H9 (cell line): ENCODE data around the gene APOBEC3A. TPM values are rescaled to one million over a fixed set of nuclear protein-coding genes. Genes with fewer than 3 reads are reported as not detected.

Experiments
- DNase-seq: peaks from one replicate; pipeline ENCODE4 v3.0.0-alpha.2; 2017
- H2AFZ ChIP-seq: one replicate; pipeline ENCODE4 v1.6.1; 2013; ENCODE audit warnings: mild to moderate bottlenecking, low read length, control low read depth, moderate library complexity
- H2AK5ac ChIP-seq: 2 replicates; pipeline ENCODE4 v1.6.1; 2013; ENCODE audit warnings: low read length, control low read depth, mixed read lengths; ENCODE audit not compliant: insufficient read length
- H2BK120ac ChIP-seq: one replicate; pipeline ENCODE4 v1.6.1; 2013; ENCODE audit warnings: low read depth, mild to moderate bottlenecking, low read length, control low read depth, inconsistent platforms; ENCODE audit not compliant: poor library complexity, severe bottlenecking
- H2BK12ac ChIP-seq: 2 replicates; pipeline ENCODE4 v1.6.1; 2013; ENCODE audit warnings: low read length, control low read depth, mixed read lengths, low read depth; ENCODE audit not compliant: insufficient read length
- H2BK15ac ChIP-seq: 2 replicates; pipeline ENCODE4 v1.6.1; 2013; ENCODE audit warnings: low read depth, low read length, control low read depth
- H2BK20ac ChIP-seq: one replicate; pipeline ENCODE4 v1.6.1; 2013; ENCODE audit warnings: low read depth, mild to moderate bottlenecking, low read length, control low read depth, inconsistent platforms; ENCODE audit not compliant: poor library complexity, severe bottlenecking
- H2BK5ac ChIP-seq: 2 replicates; pipeline ENCODE4 v1.6.1; 2013; ENCODE audit warnings: low read length, control low read depth, mixed read lengths; ENCODE audit not compliant: insufficient read length
- H3K14ac ChIP-seq: 2 replicates; pipeline ENCODE4 v1.6.1; 2013; ENCODE audit warnings: low read length, control low read depth; ENCODE audit not compliant: insufficient read depth
- H3K18ac ChIP-seq: 2 replicates; pipeline ENCODE4 v1.6.1; 2013; ENCODE audit warnings: low read depth, mild to moderate bottlenecking, mixed read lengths, low read length, control low read depth; ENCODE audit not compliant: insufficient read length
- H3K23ac ChIP-seq: 2 replicates; pipeline ENCODE4 v1.6.1; 2013; ENCODE audit warnings: low read length, control low read depth, mixed read lengths, low read depth; ENCODE audit not compliant: insufficient read length
- H3K23me2 ChIP-seq: 2 replicates; pipeline ENCODE4 v1.6.1; 2013; ENCODE audit warnings: low read depth, mild to moderate bottlenecking, mixed read lengths, low read length, control low read depth; ENCODE audit not compliant: insufficient read length, poor library complexity, severe bottlenecking
- H3K27ac ChIP-seq: 2 replicates; pipeline ENCODE4 v1.5.1; 2013; ENCODE audit warnings: low read length, control low read depth, mixed read lengths, low read depth; ENCODE audit not compliant: insufficient read length
- H3K27me3 ChIP-seq: 2 replicates; pipeline ENCODE4 v1.6.1; 2013; ENCODE audit warnings: low read length, control low read depth, inconsistent platforms; ENCODE audit not compliant: insufficient read depth
- H3K4ac ChIP-seq: 2 replicates; pipeline ENCODE4 v1.6.1; 2013; ENCODE audit warnings: low read depth, mild to moderate bottlenecking, control low read depth, inconsistent platforms, low read length, moderate library complexity
- H3K4me1 ChIP-seq: 2 replicates; pipeline ENCODE4 v1.6.1; 2013; ENCODE audit warnings: low read length, control low read depth, inconsistent platforms; ENCODE audit not compliant: insufficient read depth
- H3K4me2 ChIP-seq: 2 replicates; pipeline ENCODE4 v1.6.1; 2013; ENCODE audit warnings: low read length, control low read depth, mixed read lengths; ENCODE audit not compliant: insufficient read length, insufficient read depth
- H3K56ac ChIP-seq: 2 replicates; pipeline ENCODE4 v1.6.1; 2013; ENCODE audit warnings: low read depth, mild to moderate bottlenecking, mixed read lengths, low read length, control low read depth; ENCODE audit not compliant: insufficient read length
- H3K79me1 ChIP-seq: 2 replicates; pipeline ENCODE4 v1.6.1; 2013; ENCODE audit warnings: low read depth, mild to moderate bottlenecking, moderate library complexity, low read length, control low read depth, inconsistent platforms; ENCODE audit not compliant: insufficient read depth, poor library complexity, severe bottlenecking
- H3K79me2 ChIP-seq: 2 replicates; pipeline ENCODE4 v1.6.1; 2013; ENCODE audit warnings: low read length, control low read depth, inconsistent platforms; ENCODE audit not compliant: insufficient read depth
- H3K9ac ChIP-seq: 2 replicates; pipeline ENCODE4 v1.6.1; 2013; ENCODE audit warnings: low read length, control low read depth, mixed read lengths; ENCODE audit not compliant: insufficient read length; ENCODE audit errors: extremely low read depth
- H3K9me3 ChIP-seq: one replicate; pipeline ENCODE4 v1.6.1; 2013; ENCODE audit warnings: low read depth, low read length, inconsistent platforms; ENCODE audit not compliant: control insufficient read depth
- H3T11ph ChIP-seq: one replicate; pipeline ENCODE4 v1.6.1; 2013; ENCODE audit warnings: mild to moderate bottlenecking, low read length, control low read depth, inconsistent platforms
- H4K20me1 ChIP-seq: one replicate; pipeline ENCODE4 v1.6.1; 2013; ENCODE audit not compliant: control insufficient read depth, insufficient read length, insufficient read depth
- H4K5ac ChIP-seq: 2 replicates; pipeline ENCODE4 v1.6.1; 2013; ENCODE audit warnings: low read depth, mild to moderate bottlenecking, mixed read lengths, low read length, control low read depth; ENCODE audit not compliant: insufficient read length
- H4K8ac ChIP-seq: replicated peaks from 2 replicates; pipeline ENCODE4 v1.6.1; 2013; ENCODE audit warnings: low read length, control low read depth, mixed read lengths, low read depth; ENCODE audit not compliant: insufficient read length
- H4K91ac ChIP-seq: 2 replicates; pipeline ENCODE4 v1.6.1; 2013; ENCODE audit warnings: low read depth, mild to moderate bottlenecking, moderate library complexity, mixed read lengths, low read length, control low read depth; ENCODE audit not compliant: insufficient read length
- H3K27ac Mint-ChIP-seq, 3 experiments: 2 replicates in 2 of 3; 3 replicates in 1 of 3; pipeline ENCODE4 v1.8.0; 2020 to 2021; ENCODE audit warnings: mixed read lengths in 3 of 3, mild to moderate bottlenecking in 1 of 3, moderate library complexity in 1 of 3
- H3K27me3 Mint-ChIP-seq: 2 replicates; pipeline ENCODE4 v1.8.0; 2021; ENCODE audit warnings: low read depth, mild to moderate bottlenecking, moderate library complexity, mixed read lengths
- H3K36me3 Mint-ChIP-seq, 3 experiments: 2 replicates in 2 of 3; 3 replicates in 1 of 3; pipeline ENCODE4 v1.8.0; 2020 to 2021; ENCODE audit warnings: low read depth in 3 of 3, mixed read lengths in 3 of 3; ENCODE audit not compliant: insufficient read depth in 1 of 3
- H3K4me1 Mint-ChIP-seq, 2 experiments: 2 replicates each; pipeline ENCODE4 v1.8.0; 2020; ENCODE audit warnings: mixed read lengths in 2 of 2
- H3K4me3 Mint-ChIP-seq, 2 experiments: 2 replicates in 1 of 2; 3 replicates in 1 of 2; pipeline ENCODE4 v1.8.0; 2020 to 2021; ENCODE audit warnings: mild to moderate bottlenecking in 2 of 2, mixed read lengths in 2 of 2, moderate library complexity in 1 of 2
- H3K9me3 Mint-ChIP-seq, 2 experiments: 2 replicates in 1 of 2; 3 replicates in 1 of 2; pipeline ENCODE4 v1.8.0; 2020; ENCODE audit warnings: mild to moderate bottlenecking in 2 of 2, mixed read lengths in 2 of 2, moderate library complexity in 1 of 2
- WGBS: extraction: QIAGEN DNeasy Blood & Tissue Kit; methylation state at CpG from one replicate; pipeline ENCODE4 v1.1.7; 2013; ENCODE audit warnings: missing lambda C conversion rate, low lambda C conversion rate, mixed read lengths; ENCODE audit not compliant: insufficient read length; ENCODE audit errors: extremely low coverage; 5-methylcytosine and 5-hydroxymethylcytosine counted together
- total RNA-seq: library from RNA; stranded (reverse); gene quantifications from 2 replicates; pipeline ENCODE4 v1.2.1, GENCODE V29; 2021
- TF ChIP-seq, protein P1 (sequence below): fragments of 200-600 bp; sonication (generic); conservative IDR thresholded peaks from 3 replicates; pipeline ENCODE4 v1.8.0; 2021; ENCODE audit warnings: antibody characterized with exemption, mild to moderate bottlenecking

The APOBEC3A gene
- total RNA-seq, 1 experiment from 2014 or later, result not detected

DNA sequence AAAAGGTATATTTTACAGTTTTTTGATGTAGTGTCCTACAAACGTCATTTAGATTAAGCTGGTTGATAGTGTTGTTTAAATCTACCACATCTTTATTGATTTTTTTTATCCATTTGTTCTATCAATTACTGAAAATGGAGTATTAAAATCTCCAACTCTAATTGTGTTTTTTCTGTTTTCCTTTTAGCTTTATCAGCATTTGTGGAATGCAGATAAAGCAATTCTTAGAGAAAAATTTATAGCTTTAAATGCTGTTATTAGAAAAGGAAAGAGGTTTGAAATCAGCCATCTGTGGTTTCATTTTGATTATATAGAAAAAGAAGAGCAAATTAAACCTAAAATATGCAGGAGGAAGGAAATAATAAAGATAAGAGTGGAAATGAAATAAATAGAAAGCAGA is 46.0 kb upstream of the APOBEC3A start:
- Histone ChIP-seq H3K79me2 (no peaks in the 10 kb centered on the region), H3K18ac (no peak overlapping the region)
- no CpG with 5 or more reads among the region's 1 CpG for WGBS

More for the DNA sequence above, 46.0 kb upstream of the APOBEC3A start:
- Mint-ChIP-seq H3K27me3 (peaks cover 44% of the 10 kb centered on the region), H3K4me1 (peaks cover 0 to 2% of the 10 kb centered on the region in 2 experiments; a peak in 1 of 4 replicates), H3K27ac (no peak overlapping the region), H3K4me3 (no peak overlapping the region), H3K9me3 (peaks cover 7 to 22% of the 10 kb centered on the region in 2 experiments; a peak in 4 of 5 replicates), H3K36me3 (peaks cover 0 to 3% (median 0%) of the 10 kb centered on the region in 3 experiments; a peak in 2 of 7 replicates)
- H3K9ac ChIP-seq, result no peak overlapping the region
- H2BK5ac ChIP-seq, result no peak overlapping the region
- H3K9me3 ChIP-seq, result no peaks in the 10 kb centered on the region
- no peak overlapping the region for H4K91ac ChIP-seq
- no peak overlapping the region for H3K14ac ChIP-seq
- DNase-seq, result no peak
- H4K20me1 ChIP-seq, result no peaks in the 10 kb centered on the region
- H2BK15ac ChIP-seq, result no peak overlapping the region
- H3K4me1 ChIP-seq, result no peaks in the 10 kb centered on the region
- no peak overlapping the region for H3K56ac ChIP-seq
- no peaks in the 10 kb centered on the region for H3K27me3 ChIP-seq
- no peak overlapping the region for H2AFZ ChIP-seq
- H4K8ac ChIP-seq, result no peak overlapping the region
- no peak overlapping the region for H2AK5ac ChIP-seq
- H3K4me2 ChIP-seq, result no peak overlapping the region
- no peak overlapping the region for H2BK120ac ChIP-seq
- no peak overlapping the region for H3T11ph ChIP-seq
- H4K5ac ChIP-seq, result no peak overlapping the region
- no peak overlapping the region for H2BK12ac ChIP-seq
- no peak overlapping the region for H2BK20ac ChIP-seq
- no peaks in the 10 kb centered on the region for H3K23me2 ChIP-seq
- no peak overlapping the region for H3K23ac ChIP-seq
- H3K79me1 ChIP-seq, result no peaks in the 10 kb centered on the region
- no peak overlapping the region for H3K4ac ChIP-seq
- no peak overlapping the region for H3K27ac ChIP-seq
- TF ChIP-seq, protein P1, sequence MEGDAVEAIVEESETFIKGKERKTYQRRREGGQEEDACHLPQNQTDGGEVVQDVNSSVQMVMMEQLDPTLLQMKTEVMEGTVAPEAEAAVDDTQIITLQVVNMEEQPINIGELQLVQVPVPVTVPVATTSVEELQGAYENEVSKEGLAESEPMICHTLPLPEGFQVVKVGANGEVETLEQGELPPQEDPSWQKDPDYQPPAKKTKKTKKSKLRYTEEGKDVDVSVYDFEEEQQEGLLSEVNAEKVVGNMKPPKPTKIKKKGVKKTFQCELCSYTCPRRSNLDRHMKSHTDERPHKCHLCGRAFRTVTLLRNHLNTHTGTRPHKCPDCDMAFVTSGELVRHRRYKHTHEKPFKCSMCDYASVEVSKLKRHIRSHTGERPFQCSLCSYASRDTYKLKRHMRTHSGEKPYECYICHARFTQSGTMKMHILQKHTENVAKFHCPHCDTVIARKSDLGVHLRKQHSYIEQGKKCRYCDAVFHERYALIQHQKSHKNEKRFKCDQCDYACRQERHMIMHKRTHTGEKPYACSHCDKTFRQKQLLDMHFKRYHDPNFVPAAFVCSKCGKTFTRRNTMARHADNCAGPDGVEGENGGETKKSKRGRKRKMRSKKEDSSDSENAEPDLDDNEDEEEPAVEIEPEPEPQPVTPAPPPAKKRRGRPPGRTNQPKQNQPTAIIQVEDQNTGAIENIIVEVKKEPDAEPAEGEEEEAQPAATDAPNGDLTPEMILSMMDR, result no peak
